ENCODE results near the gene KLHDC2.
A peak's percentile ranks its signal among the peaks of the same experiment; 100 is the strongest.

Gene KLHDC2

GRCh38 chr14:49767270-49767570 is 733 bp upstream of the KLHDC2 start:
- Histone ChIP-seq H3K79me2 (ENCODE audit: insufficient read depth, low read depth) (peaks cover 12% of the 10 kb centered on the region; the same call in 1 of the 2 replicates), H2AFZ (ENCODE audit: low read depth) (peak overlapping the region; percentile 78), H3K4me3 (IDR thresholded peaks at IDR 0.05; ENCODE audit: insufficient read depth, low read depth, low read length) (no peak overlapping the region), H3K4me2 (peak overlapping the region; percentile 80), H3K36me3 (ENCODE audit: insufficient read depth) (no peaks in the 10 kb centered on the region), H3K27me3 (ENCODE audit: insufficient read depth, low read depth) (no peaks in the 10 kb centered on the region), H3K4me1 (ENCODE audit: low read depth, poor library complexity, severe bottlenecking) (peaks cover 31% of the 10 kb centered on the region), H3K9ac (peak overlapping the region; percentile 95), H4K20me1 (ENCODE audit: insufficient read depth) (no peaks in the 10 kb centered on the region), H3K27ac (peak overlapping the region; percentile 95)
- TF ChIP-seq CTCF (conservative IDR thresholded peaks at IDR 0.05; ENCODE audit: low read depth, low read length): no peak

GRCh38 chr14:49768301-49769121 is 558 bp downstream of the KLHDC2 start:
- H4K20me1 ChIP-seq (ENCODE audit: insufficient read depth): no peaks in the 10 kb centered on the region
- H2AFZ ChIP-seq (ENCODE audit: low read depth): peak overlapping the region; percentile 62
- H3K9ac ChIP-seq: peak overlapping the region; percentile 95
- H3K4me2 ChIP-seq: peak overlapping the region; percentile 86
- H3K4me3 ChIP-seq (IDR thresholded peaks at IDR 0.05; ENCODE audit: insufficient read depth, low read depth, low read length): no peak overlapping the region
- TF ChIP-seq CTCF (conservative IDR thresholded peaks at IDR 0.05; ENCODE audit: low read depth, low read length): no peak
- H3K27me3 ChIP-seq (ENCODE audit: insufficient read depth, low read depth): no peaks in the 10 kb centered on the region
- no peaks in the 10 kb centered on the region for H3K36me3 ChIP-seq (ENCODE audit: insufficient read depth)
- peak overlapping the region; percentile 95 for H3K27ac ChIP-seq
- peaks cover 31% of the 10 kb centered on the region for H3K4me1 ChIP-seq (ENCODE audit: low read depth, poor library complexity, severe bottlenecking)
- peaks cover 12% of the 10 kb centered on the region; the same call in 1 of the 2 replicates for H3K79me2 ChIP-seq (ENCODE audit: insufficient read depth, low read depth)

- Histone ChIP-seq H3K4me2 (peak overlapping the region; percentile 86), H4K20me1 (ENCODE audit: insufficient read depth) (no peaks in the 10 kb centered on the region), H2AFZ (ENCODE audit: low read depth) (peak overlapping the region; percentile 62; the same call in 1 of the 2 replicates), H3K4me1 (ENCODE audit: low read depth, poor library complexity, severe bottlenecking) (peaks cover 31% of the 10 kb centered on the region), H3K9ac (peak overlapping the region; percentile 95), H3K79me2 (ENCODE audit: insufficient read depth, low read depth) (peaks cover 12% of the 10 kb centered on the region; the same call in 1 of the 2 replicates), H3K36me3 (ENCODE audit: insufficient read depth) (no peaks in the 10 kb centered on the region), H3K27me3 (ENCODE audit: insufficient read depth, low read depth) (no peaks in the 10 kb centered on the region), H3K27ac (peak overlapping the region; percentile 95), H3K4me3 (IDR thresholded peaks at IDR 0.05; ENCODE audit: insufficient read depth, low read depth, low read length) (no peak overlapping the region)
- TF ChIP-seq CTCF (conservative IDR thresholded peaks at IDR 0.05; ENCODE audit: low read depth, low read length): no peak
Measured at GRCh38 chr14:49769171-49769570, 1.2 kb downstream of the KLHDC2 start.

GRCh38 chr14:49769581-49770211 is 1.7 kb downstream of the KLHDC2 start:
- H3K79me2 ChIP-seq (ENCODE audit: insufficient read depth, low read depth): peaks cover 12% of the 10 kb centered on the region; the same call in 1 of the 2 replicates
- no peak overlapping the region for H2AFZ ChIP-seq (ENCODE audit: low read depth)
- no peak overlapping the region for H3K4me3 ChIP-seq (IDR thresholded peaks at IDR 0.05; ENCODE audit: insufficient read depth, low read depth, low read length)
- no peaks in the 10 kb centered on the region for H3K27me3 ChIP-seq (ENCODE audit: insufficient read depth, low read depth)
- no peak for TF ChIP-seq CTCF (conservative IDR thresholded peaks at IDR 0.05; ENCODE audit: low read depth, low read length)
- H3K4me2 ChIP-seq: peak overlapping the region; percentile 86
- H3K9ac ChIP-seq: no peak overlapping the region
- H3K4me1 ChIP-seq (ENCODE audit: low read depth, poor library complexity, severe bottlenecking): peaks cover 31% of the 10 kb centered on the region
- no peaks in the 10 kb centered on the region for H3K36me3 ChIP-seq (ENCODE audit: insufficient read depth)
- peak overlapping the region; percentile 95; the same call in 1 of the 2 replicates for H3K27ac ChIP-seq
- H4K20me1 ChIP-seq (ENCODE audit: insufficient read depth): no peaks in the 10 kb centered on the region
